Lung (tissue), 12 donors: ENCODE measurements around the gene GRIP2. TPM values are rescaled to one million over a fixed set of nuclear protein-coding genes. Genes with fewer than 3 reads are reported as not detected.

Experiments
- ATAC-seq: fragments of 200-7000 bp; cut with Tn5 transposase; one replicate; pipeline ENCODE4 v1.9.1; 2020; ENCODE audit warnings: moderate number of reproducible peaks; ENCODE audit not compliant: insufficient read depth, low FRiP score
- DNase-seq, 3 donors: peaks; one replicate each; pipeline ENCODE4 v3.0.0-alpha.2; 2013 to 2017
- H3K27ac ChIP-seq, 2 donors: one replicate each; pipeline ENCODE4 v1.5.1; 2013; ENCODE audit warnings: mild to moderate bottlenecking in 2 of 2, moderate library complexity in 2 of 2, control low read depth in 1 of 2, inconsistent platforms in 1 of 2, low read depth in 1 of 2, low read length in 1 of 2
- H3K27me3 ChIP-seq, 3 donors: one replicate each; pipeline ENCODE4 v1.5.1; 2013; ENCODE audit warnings: low read length in 2 of 3; ENCODE audit not compliant: control insufficient read depth in 3 of 3, insufficient read depth in 3 of 3
- H3K36me3 ChIP-seq, 4 donors: one replicate each; pipeline ENCODE4 v1.5.1; 2013; ENCODE audit warnings: low read length in 4 of 4, mild to moderate bottlenecking in 1 of 4, moderate library complexity in 1 of 4; ENCODE audit not compliant: control insufficient read depth in 4 of 4, insufficient read depth in 4 of 4
- H3K4me1 ChIP-seq, 5 donors: one replicate each; pipeline ENCODE4 v1.5.1; 2013; ENCODE audit warnings: low read length in 5 of 5, mild to moderate bottlenecking in 2 of 5, moderate library complexity in 1 of 5; ENCODE audit not compliant: control insufficient read depth in 5 of 5, insufficient read depth in 5 of 5
- H3K4me3 ChIP-seq: one replicate; pipeline ENCODE4 v1.5.1; 2013; ENCODE audit warnings: mild to moderate bottlenecking, control low read depth, moderate library complexity
- H3K9ac ChIP-seq, 2 donors: one replicate each; pipeline ENCODE4 v1.5.1; 2013; ENCODE audit warnings: low read length in 2 of 2, control low read depth in 1 of 2; ENCODE audit not compliant: insufficient read depth in 1 of 2
- H3K9me3 ChIP-seq, 4 donors: one replicate each; pipeline ENCODE4 v1.5.1; 2013; ENCODE audit warnings: low read length in 3 of 4, mild to moderate bottlenecking in 1 of 4, moderate library complexity in 1 of 4; ENCODE audit not compliant: control insufficient read depth in 4 of 4, insufficient read depth in 3 of 4
- CTCF ChIP-seq: IDR thresholded peaks from 2 replicates; pipeline ENCODE4 v1.5.1; 2012; ENCODE audit warnings: mild to moderate bottlenecking; ENCODE audit errors: control extremely low read depth, extremely low read depth
- WGBS, 2 donors: extraction: QIAGEN DNeasy Blood & Tissue Kit; methylation state at CpG; one replicate each; pipeline ENCODE4 v1.1.7; 2013; 5-methylcytosine and 5-hydroxymethylcytosine counted together
- polyA plus RNA-seq, 2 donors: library from polyadenylated mRNA; stranded (reverse); fragments of 200-250 nt; gene quantifications; one replicate each; pipeline ENCODE4 v1.2.1, GENCODE V29; 2013
- total RNA-seq, 2 donors: library from RNA; depleted of rRNA in 1 of 2; stranded (reverse); fragments of >200 nt in 1 of 2; gene quantifications; one replicate each; pipeline ENCODE4 v1.2.1, GENCODE V29; 2014 to 2021
- donor health status: control.
- donor health status: control.
- donor health status: Bipolar disorder and iron deficiency.
- donor health status: healthy.
- donor health status: DM: yes; HTN: yes; CAD: no.

Gene GRIP2
- total and polyA plus RNA-seq, 4 donors: 0.05 to 1.2 (median 0.64) TPM

GRCh38 chr3:14586611-14587010 is 46.5 kb upstream of the GRIP2 start:
- ATAC-seq: no peak
- Histone ChIP-seq H3K9me3 (no peaks in the 10 kb centered on the region), H3K4me3 (no peak overlapping the region), H3K27me3 (peaks cover 0 to 7% (median 0%) of the 10 kb centered on the region in 3 donors), H3K36me3 (no peaks in the 10 kb centered on the region), H3K27ac (no peak overlapping the region), H3K4me1 (peaks cover 0 to 5% (median 0%) of the 10 kb centered on the region in 5 donors), H3K9ac (no peak overlapping the region)
- DNase-seq: no peak
- no peak for TF ChIP-seq CTCF
- WGBS, 2 donors: 65 to 83% methylated on average over 2 of the region's 2 CpGs

GRCh38 chr3:14583548-14584091 is 43.5 kb upstream of the GRIP2 start:
- Histone ChIP-seq H3K4me1 (peaks cover 0 to 5% (median 0%) of the 10 kb centered on the region in 5 donors), H3K4me3 (no peak overlapping the region), H3K27me3 (no peaks in the 10 kb centered on the region), H3K27ac (no peak overlapping the region), H3K36me3 (no peaks in the 10 kb centered on the region), H3K9ac (no peak overlapping the region), H3K9me3 (no peaks in the 10 kb centered on the region)
- TF ChIP-seq CTCF: no peak
- 86 to 87% methylated on average over 5 of the region's 5 CpGs for WGBS, 2 donors
- peak in 2 of 3 donors; percentile 9 to 16 for DNase-seq
- no peak for ATAC-seq

GRCh38 chr3:14582045-14582410 is 41.9 kb upstream of the GRIP2 start:
- no peak for DNase-seq
- Histone ChIP-seq H3K4me3 (no peak overlapping the region), H3K4me1 (peaks cover 0 to 5% (median 0%) of the 10 kb centered on the region in 5 donors), H3K36me3 (no peaks in the 10 kb centered on the region), H3K27me3 (no peaks in the 10 kb centered on the region), H3K9ac (no peak overlapping the region), H3K27ac (no peak overlapping the region), H3K9me3 (no peaks in the 10 kb centered on the region)
- ATAC-seq: no peak
- 59 to 74% methylated on average over 4 of the region's 4 CpGs for WGBS, 2 donors
- TF ChIP-seq CTCF: no peak
